H9 (cell line): Measurements from ENCODE around the gene NUDT21. TPM values are rescaled to one million over a fixed set of nuclear protein-coding genes. Genes with fewer than 3 reads are reported as not detected.

Source experiments
- DNase-seq: peaks from one replicate; pipeline ENCODE4 v3.0.0-alpha.2; 2017
- H2AFZ ChIP-seq: one replicate; pipeline ENCODE4 v1.6.1; 2013; ENCODE audit warnings: mild to moderate bottlenecking, low read length, control low read depth, moderate library complexity
- H2AK5ac ChIP-seq: 2 replicates; pipeline ENCODE4 v1.6.1; 2013; ENCODE audit warnings: low read length, control low read depth, mixed read lengths; ENCODE audit not compliant: insufficient read length
- H2BK120ac ChIP-seq: one replicate; pipeline ENCODE4 v1.6.1; 2013; ENCODE audit warnings: low read depth, mild to moderate bottlenecking, low read length, control low read depth, inconsistent platforms; ENCODE audit not compliant: poor library complexity, severe bottlenecking
- H2BK12ac ChIP-seq: 2 replicates; pipeline ENCODE4 v1.6.1; 2013; ENCODE audit warnings: low read length, control low read depth, mixed read lengths, low read depth; ENCODE audit not compliant: insufficient read length
- H2BK15ac ChIP-seq: 2 replicates; pipeline ENCODE4 v1.6.1; 2013; ENCODE audit warnings: low read depth, low read length, control low read depth
- H2BK20ac ChIP-seq: one replicate; pipeline ENCODE4 v1.6.1; 2013; ENCODE audit warnings: low read depth, mild to moderate bottlenecking, low read length, control low read depth, inconsistent platforms; ENCODE audit not compliant: poor library complexity, severe bottlenecking
- H2BK5ac ChIP-seq: 2 replicates; pipeline ENCODE4 v1.6.1; 2013; ENCODE audit warnings: low read length, control low read depth, mixed read lengths; ENCODE audit not compliant: insufficient read length
- H3K14ac ChIP-seq: 2 replicates; pipeline ENCODE4 v1.6.1; 2013; ENCODE audit warnings: low read length, control low read depth; ENCODE audit not compliant: insufficient read depth
- H3K18ac ChIP-seq: 2 replicates; pipeline ENCODE4 v1.6.1; 2013; ENCODE audit warnings: low read depth, mild to moderate bottlenecking, mixed read lengths, low read length, control low read depth; ENCODE audit not compliant: insufficient read length
- H3K23ac ChIP-seq: 2 replicates; pipeline ENCODE4 v1.6.1; 2013; ENCODE audit warnings: low read length, control low read depth, mixed read lengths, low read depth; ENCODE audit not compliant: insufficient read length
- H3K23me2 ChIP-seq: 2 replicates; pipeline ENCODE4 v1.6.1; 2013; ENCODE audit warnings: low read depth, mild to moderate bottlenecking, mixed read lengths, low read length, control low read depth; ENCODE audit not compliant: insufficient read length, poor library complexity, severe bottlenecking
- H3K27ac ChIP-seq: 2 replicates; pipeline ENCODE4 v1.5.1; 2013; ENCODE audit warnings: low read length, control low read depth, mixed read lengths, low read depth; ENCODE audit not compliant: insufficient read length
- H3K27me3 ChIP-seq: 2 replicates; pipeline ENCODE4 v1.6.1; 2013; ENCODE audit warnings: low read length, control low read depth, inconsistent platforms; ENCODE audit not compliant: insufficient read depth
- H3K4ac ChIP-seq: 2 replicates; pipeline ENCODE4 v1.6.1; 2013; ENCODE audit warnings: low read depth, mild to moderate bottlenecking, control low read depth, inconsistent platforms, low read length, moderate library complexity
- H3K4me1 ChIP-seq: 2 replicates; pipeline ENCODE4 v1.6.1; 2013; ENCODE audit warnings: low read length, control low read depth, inconsistent platforms; ENCODE audit not compliant: insufficient read depth
- H3K4me2 ChIP-seq: 2 replicates; pipeline ENCODE4 v1.6.1; 2013; ENCODE audit warnings: low read length, control low read depth, mixed read lengths; ENCODE audit not compliant: insufficient read length, insufficient read depth
- H3K56ac ChIP-seq: 2 replicates; pipeline ENCODE4 v1.6.1; 2013; ENCODE audit warnings: low read depth, mild to moderate bottlenecking, mixed read lengths, low read length, control low read depth; ENCODE audit not compliant: insufficient read length
- H3K79me1 ChIP-seq: 2 replicates; pipeline ENCODE4 v1.6.1; 2013; ENCODE audit warnings: low read depth, mild to moderate bottlenecking, moderate library complexity, low read length, control low read depth, inconsistent platforms; ENCODE audit not compliant: insufficient read depth, poor library complexity, severe bottlenecking
- H3K79me2 ChIP-seq: 2 replicates; pipeline ENCODE4 v1.6.1; 2013; ENCODE audit warnings: low read length, control low read depth, inconsistent platforms; ENCODE audit not compliant: insufficient read depth
- H3K9ac ChIP-seq: 2 replicates; pipeline ENCODE4 v1.6.1; 2013; ENCODE audit warnings: low read length, control low read depth, mixed read lengths; ENCODE audit not compliant: insufficient read length; ENCODE audit errors: extremely low read depth
- H3K9me3 ChIP-seq: one replicate; pipeline ENCODE4 v1.6.1; 2013; ENCODE audit warnings: low read depth, low read length, inconsistent platforms; ENCODE audit not compliant: control insufficient read depth
- H3T11ph ChIP-seq: one replicate; pipeline ENCODE4 v1.6.1; 2013; ENCODE audit warnings: mild to moderate bottlenecking, low read length, control low read depth, inconsistent platforms
- H4K20me1 ChIP-seq: one replicate; pipeline ENCODE4 v1.6.1; 2013; ENCODE audit not compliant: control insufficient read depth, insufficient read length, insufficient read depth
- H4K5ac ChIP-seq: 2 replicates; pipeline ENCODE4 v1.6.1; 2013; ENCODE audit warnings: low read depth, mild to moderate bottlenecking, mixed read lengths, low read length, control low read depth; ENCODE audit not compliant: insufficient read length
- H4K8ac ChIP-seq: replicated peaks from 2 replicates; pipeline ENCODE4 v1.6.1; 2013; ENCODE audit warnings: low read length, control low read depth, mixed read lengths, low read depth; ENCODE audit not compliant: insufficient read length
- H4K91ac ChIP-seq: 2 replicates; pipeline ENCODE4 v1.6.1; 2013; ENCODE audit warnings: low read depth, mild to moderate bottlenecking, moderate library complexity, mixed read lengths, low read length, control low read depth; ENCODE audit not compliant: insufficient read length
- H3K27ac Mint-ChIP-seq, 3 experiments: 2 replicates in 2 of 3; 3 replicates in 1 of 3; pipeline ENCODE4 v1.8.0; 2020 to 2021; ENCODE audit warnings: mixed read lengths in 3 of 3, mild to moderate bottlenecking in 1 of 3, moderate library complexity in 1 of 3
- H3K27me3 Mint-ChIP-seq: 2 replicates; pipeline ENCODE4 v1.8.0; 2021; ENCODE audit warnings: low read depth, mild to moderate bottlenecking, moderate library complexity, mixed read lengths
- H3K36me3 Mint-ChIP-seq, 3 experiments: 2 replicates in 2 of 3; 3 replicates in 1 of 3; pipeline ENCODE4 v1.8.0; 2020 to 2021; ENCODE audit warnings: low read depth in 3 of 3, mixed read lengths in 3 of 3; ENCODE audit not compliant: insufficient read depth in 1 of 3
- H3K4me1 Mint-ChIP-seq, 2 experiments: 2 replicates each; pipeline ENCODE4 v1.8.0; 2020; ENCODE audit warnings: mixed read lengths in 2 of 2
- H3K4me3 Mint-ChIP-seq, 2 experiments: 2 replicates in 1 of 2; 3 replicates in 1 of 2; pipeline ENCODE4 v1.8.0; 2020 to 2021; ENCODE audit warnings: mild to moderate bottlenecking in 2 of 2, mixed read lengths in 2 of 2, moderate library complexity in 1 of 2
- H3K9me3 Mint-ChIP-seq, 2 experiments: 2 replicates in 1 of 2; 3 replicates in 1 of 2; pipeline ENCODE4 v1.8.0; 2020; ENCODE audit warnings: mild to moderate bottlenecking in 2 of 2, mixed read lengths in 2 of 2, moderate library complexity in 1 of 2
- whole genome bisulfite sequencing: extraction: QIAGEN DNeasy Blood & Tissue Kit; methylation state at CpG from one replicate; pipeline ENCODE4 v1.1.7; 2013; ENCODE audit warnings: missing lambda C conversion rate, low lambda C conversion rate, mixed read lengths; ENCODE audit not compliant: insufficient read length; ENCODE audit errors: extremely low coverage; 5-methylcytosine and 5-hydroxymethylcytosine counted together
- total RNA-seq: library from RNA; stranded (reverse); gene quantifications from 2 replicates; pipeline ENCODE4 v1.2.1, GENCODE V29; 2021
- TF ChIP-seq, protein P1 (sequence below): fragments of 200-600 bp; sonication (generic); conservative IDR thresholded peaks from 3 replicates; pipeline ENCODE4 v1.8.0; 2021; ENCODE audit warnings: antibody characterized with exemption, mild to moderate bottlenecking

NUDT21 gene
- total RNA-seq, 1 experiment from 2014 or later, result 276 TPM

DNA sequence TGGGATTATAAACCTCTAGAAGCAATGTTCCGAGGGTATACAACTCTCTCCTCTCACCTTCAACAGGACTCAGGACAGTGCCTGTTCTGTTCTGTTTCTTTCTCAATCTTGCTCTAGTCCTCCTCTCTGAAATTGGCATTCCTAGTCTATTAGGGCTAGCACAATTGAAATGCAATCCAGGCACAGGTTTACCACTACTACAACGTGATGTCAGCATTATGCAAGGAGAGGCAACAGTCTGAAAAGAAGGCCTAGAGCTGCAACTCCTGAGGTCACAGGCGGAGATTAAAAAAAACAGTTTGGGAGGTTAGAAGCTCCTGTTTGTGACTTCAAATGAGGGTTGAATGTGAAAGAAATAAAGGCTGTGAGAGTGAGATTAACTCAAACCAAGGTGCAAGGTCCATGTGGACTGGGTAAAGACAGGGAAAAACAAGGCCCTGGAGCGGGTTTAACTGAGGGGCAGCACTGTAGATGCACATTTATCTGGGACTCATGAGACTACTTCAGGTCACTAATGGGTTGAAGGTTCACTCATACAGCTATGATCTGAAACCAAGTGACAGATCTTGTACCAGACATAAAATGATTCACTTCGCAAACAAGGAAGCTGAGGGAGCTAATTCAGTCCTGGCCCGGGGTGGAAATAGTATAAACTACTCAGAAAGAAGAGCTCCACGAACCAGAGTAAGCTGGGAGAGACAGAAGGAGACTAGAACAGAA is 42.6 kb downstream of the NUDT21 start:
- Mint-ChIP-seq H3K9me3 (no peaks in the 10 kb centered on the region; a peak in 2 of 5 replicates), H3K4me3 (no peak overlapping the region), H3K4me1 (no peaks in the 10 kb centered on the region; a peak in 1 of 4 replicates), H3K36me3 (peaks cover 15 to 52% (median 39%) of the 10 kb centered on the region in 3 experiments), H3K27ac (peak overlapping the region in 1 of 3 experiments; percentile 22; a peak in 1 of 7 replicates), H3K27me3 (no peaks in the 10 kb centered on the region)
- Histone ChIP-seq H4K5ac (no peak overlapping the region), H3K27ac (no peak overlapping the region), H3T11ph (no peak overlapping the region), H2BK20ac (no peak overlapping the region), H4K8ac (no peak overlapping the region), H3K56ac (no peak overlapping the region), H3K79me1 (no peaks in the 10 kb centered on the region), H2AK5ac (no peak overlapping the region), H3K4ac (no peak overlapping the region), H3K23ac (no peak overlapping the region), H2BK120ac (no peak overlapping the region), H4K91ac (no peak overlapping the region), H2BK5ac (no peak overlapping the region), H2AFZ (no peak overlapping the region), H3K4me1 (peaks cover 3% of the 10 kb centered on the region; the same call in 1 of the 2 replicates), H3K9me3 (no peaks in the 10 kb centered on the region), H3K79me2 (no peaks in the 10 kb centered on the region), H3K18ac (no peak overlapping the region), H4K20me1 (no peaks in the 10 kb centered on the region), H3K9ac (no peak overlapping the region), H3K23me2 (no peaks in the 10 kb centered on the region), H3K27me3 (no peaks in the 10 kb centered on the region; the same call in 1 of the 2 replicates), H3K4me2 (no peak overlapping the region), H2BK12ac (no peak overlapping the region), H2BK15ac (no peak overlapping the region), H3K14ac (no peak overlapping the region)
- TF ChIP-seq, protein P1, sequence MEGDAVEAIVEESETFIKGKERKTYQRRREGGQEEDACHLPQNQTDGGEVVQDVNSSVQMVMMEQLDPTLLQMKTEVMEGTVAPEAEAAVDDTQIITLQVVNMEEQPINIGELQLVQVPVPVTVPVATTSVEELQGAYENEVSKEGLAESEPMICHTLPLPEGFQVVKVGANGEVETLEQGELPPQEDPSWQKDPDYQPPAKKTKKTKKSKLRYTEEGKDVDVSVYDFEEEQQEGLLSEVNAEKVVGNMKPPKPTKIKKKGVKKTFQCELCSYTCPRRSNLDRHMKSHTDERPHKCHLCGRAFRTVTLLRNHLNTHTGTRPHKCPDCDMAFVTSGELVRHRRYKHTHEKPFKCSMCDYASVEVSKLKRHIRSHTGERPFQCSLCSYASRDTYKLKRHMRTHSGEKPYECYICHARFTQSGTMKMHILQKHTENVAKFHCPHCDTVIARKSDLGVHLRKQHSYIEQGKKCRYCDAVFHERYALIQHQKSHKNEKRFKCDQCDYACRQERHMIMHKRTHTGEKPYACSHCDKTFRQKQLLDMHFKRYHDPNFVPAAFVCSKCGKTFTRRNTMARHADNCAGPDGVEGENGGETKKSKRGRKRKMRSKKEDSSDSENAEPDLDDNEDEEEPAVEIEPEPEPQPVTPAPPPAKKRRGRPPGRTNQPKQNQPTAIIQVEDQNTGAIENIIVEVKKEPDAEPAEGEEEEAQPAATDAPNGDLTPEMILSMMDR, result no peak
- WGBS, result no CpG with 5 or more reads among the region's 7 CpGs
- DNase-seq, result no peak
